Spleen (tissue), 11 donors: ENCODE data around the gene MUS81. TPM values are rescaled to one million over a fixed set of nuclear protein-coding genes. Genes with fewer than 3 reads are reported as not detected.
"Not testable (repeated sequence)": the region's sequence is repeated elsewhere in the genome, so short reads cannot be mapped to it uniquely, and the experiment has no call there.

ENCODE experiments used
- DNase-seq: peaks from one replicate; pipeline ENCODE4 v3.0.0-alpha.2; 2020
- H3K27ac ChIP-seq, 8 donors: fragments of 200-600 bp; sonication (generic) in 7 of 8; 1 replicate in 4 of 8; 2 replicates in 4 of 8; pipeline versions ENCODE4 v1.5.0 to v1.8.0; 2016 to 2021; ENCODE audit warnings: inconsistent platforms in 4 of 8, mild to moderate bottlenecking in 4 of 8, moderate library complexity in 1 of 8
- H3K27me3 ChIP-seq, 7 donors: fragments of 200-600 bp; sonication (generic) in 6 of 7; replicated peaks in 1 of 7; 1 replicate in 4 of 7; 2 replicates in 3 of 7; pipeline versions ENCODE4 v1.5.0 to v1.8.0; 2016 to 2021; ENCODE audit warnings: inconsistent platforms in 3 of 7, mild to moderate bottlenecking in 1 of 7
- H3K36me3 ChIP-seq, 6 donors: fragments of 200-600 bp; sonication (generic) in 5 of 6; 1 replicate in 4 of 6; 2 replicates in 2 of 6; pipeline versions ENCODE4 v1.5.0 to v1.8.0; 2016 to 2021; ENCODE audit warnings: inconsistent platforms in 2 of 6
- H3K4me1 ChIP-seq, 6 donors: fragments of 200-600 bp; sonication (generic) in 5 of 6; 1 replicate in 3 of 6; 2 replicates in 3 of 6; pipeline versions ENCODE4 v1.5.0 to v1.8.0; 2016 to 2021; ENCODE audit warnings: inconsistent platforms in 3 of 6
- H3K4me3 ChIP-seq, 8 donors: fragments of 200-600 bp; sonication (generic) in 7 of 8; 1 replicate in 4 of 8; 2 replicates in 4 of 8; pipeline versions ENCODE4 v1.5.0 to v1.8.0; 2016 to 2021; ENCODE audit warnings: inconsistent platforms in 4 of 8, mild to moderate bottlenecking in 4 of 8, moderate library complexity in 2 of 8
- H3K9me3 ChIP-seq, 8 donors: fragments of 200-600 bp; sonication (generic) in 7 of 8; 1 replicate in 4 of 8; 2 replicates in 4 of 8; pipeline versions ENCODE4 v1.5.0 to v1.8.0; 2016 to 2021; ENCODE audit warnings: inconsistent platforms in 4 of 8
- POLR2A ChIP-seq, 3 donors: fragments of 450-650 bp; IDR thresholded peaks; one replicate each; pipeline ENCODE4 v1.5.1; 2017; ENCODE audit warnings: antibody characterized with exemption in 3 of 3, mild to moderate bottlenecking in 1 of 3
- POLR2AphosphoS5 ChIP-seq, 3 donors: sonication (generic); formaldehyde crosslinking; IDR thresholded peaks; one replicate each; pipeline ENCODE4 v1.5.1; 2017; ENCODE audit warnings: antibody characterized with exemption in 3 of 3
- WGBS, 5 donors: extraction: QIAGEN DNeasy Blood & Tissue Kit in 3 of 5; methylation state at CpG; one replicate each; pipeline versions ENCODE4 v1.1.5 to v1.1.7; 2013 to 2018; 5-methylcytosine and 5-hydroxymethylcytosine counted together
- intact Hi-C: fragments of 100-400 bp; cut with DNase I; formaldehyde crosslinking; loops from one replicate; pipeline ENCODE4 v1.15.0; 2023; ENCODE audit warnings: low total_unique reads
- polyA plus RNA-seq, 3 donors: library from polyadenylated mRNA; stranded (reverse); fragments of 200-250 nt; gene quantifications; one replicate each; pipeline ENCODE4 v1.2.1, GENCODE V29; 2013
- total RNA-seq, 7 donors: library from RNA; depleted of rRNA in 3 of 7; stranded (reverse); fragments of >200 nt in 3 of 7; fragmentation: NEBNext Ultra II Directional in 4 of 7; extraction: Animal tissue kit (Norgen Biotek cat#: 25700) in 4 of 7; gene quantifications; one replicate each; pipeline versions ENCODE4 v1.1.0 to v1.2.1, GENCODE V29; 2016 to 2021
- TF ChIP-seq, protein P1 (sequence below), 11 experiments: fragments of 200-600 bp in 7 of 11; fragments of 450-650 bp in 4 of 11; sonication (generic) in 4 of 11; IDR thresholded peaks in 8 of 11; conservative IDR thresholded peaks in 3 of 11; 1 replicate in 7 of 11; 2 replicates in 4 of 11; pipeline versions ENCODE4 v1.4.0 to v1.8.0; 2016 to 2021; ENCODE audit warnings: antibody characterized with exemption in 11 of 11, inconsistent platforms in 4 of 11, mild to moderate bottlenecking in 1 of 11
- donor health status: healthy with polysubstance abuse.
- donor health status: DM: no; HTN: no; CAD: no; lungs with moderate emphysema.
- donor health status: DM: no; HTN: no; CAD: no.
- donor health status: Bipolar disorder and iron deficiency.
- donor health status: healthy.
- donor health status: DM: no; HTN: no; CAD: no.
- donor health status: DM: yes; HTN: yes; CAD: no.

The MUS81 gene
- total and polyA plus RNA-seq, 10 donors = 54.8 to 93.5 (median 72.7) TPM

DNA sequence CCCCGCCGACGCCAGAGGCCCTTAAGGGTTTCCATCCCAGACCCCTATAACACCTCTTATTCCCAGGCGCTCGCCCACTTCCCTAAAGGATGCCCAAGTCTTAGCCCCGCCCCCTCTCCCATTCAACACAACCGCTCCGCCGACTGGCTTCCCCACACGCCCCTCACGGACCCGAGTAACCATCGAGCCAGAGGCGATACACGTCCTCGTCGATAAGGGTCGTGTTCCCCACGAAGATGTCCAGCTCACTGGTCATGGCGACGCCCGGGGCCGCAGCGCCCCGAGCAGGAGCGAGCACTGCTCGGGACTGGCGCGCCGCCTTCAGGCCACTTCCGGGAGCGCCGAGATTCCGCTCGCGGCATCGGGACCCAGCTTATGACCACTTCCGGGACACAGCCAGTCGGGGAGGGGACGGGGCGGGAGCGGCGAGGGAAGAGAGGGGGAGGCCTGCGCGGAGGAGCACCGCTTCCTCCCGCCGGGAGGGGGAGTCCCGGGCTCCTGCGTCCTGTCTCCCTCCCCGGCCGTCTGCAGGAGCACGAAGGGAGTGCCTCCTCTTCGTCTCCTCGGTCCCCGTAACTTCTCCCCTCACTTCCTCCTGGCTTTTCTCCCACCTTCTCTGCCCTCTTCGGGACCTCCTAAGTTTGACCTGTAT is 28.1 kb downstream of the MUS81 start, which contains the start of gene FIBP:
Gene FIBP (minus strand): TSS at position 309 of the 652 bp plus-strand sequence. CDS start 53 bp downstream, at position 256.
- peak; percentile 100 for DNase-seq
- H3K9me3 ChIP-seq = no peaks in the 10 kb centered on the region
- intact Hi-C loops = loop anchor here (5.0 kb wide), 1 partner anchor 99 kb away; no protein-coding TSS in a partner anchor
- 0 to 1% (median 1%) methylated on average over 40 to 57 of the region's 57 CpGs for WGBS, 5 donors
- H3K36me3 ChIP-seq = peaks cover 0 to 41% (median 27%) of the 10 kb centered on the region in 6 donors
- H3K27ac ChIP-seq = peak within 1 kb of the TSS; percentile 92 to 99 (median 96)
- TF ChIP-seq POLR2A (IDR thresholded peaks at IDR 0.05) = peak; percentile 45 to 69 (median 55)
- TF ChIP-seq, protein P1, sequence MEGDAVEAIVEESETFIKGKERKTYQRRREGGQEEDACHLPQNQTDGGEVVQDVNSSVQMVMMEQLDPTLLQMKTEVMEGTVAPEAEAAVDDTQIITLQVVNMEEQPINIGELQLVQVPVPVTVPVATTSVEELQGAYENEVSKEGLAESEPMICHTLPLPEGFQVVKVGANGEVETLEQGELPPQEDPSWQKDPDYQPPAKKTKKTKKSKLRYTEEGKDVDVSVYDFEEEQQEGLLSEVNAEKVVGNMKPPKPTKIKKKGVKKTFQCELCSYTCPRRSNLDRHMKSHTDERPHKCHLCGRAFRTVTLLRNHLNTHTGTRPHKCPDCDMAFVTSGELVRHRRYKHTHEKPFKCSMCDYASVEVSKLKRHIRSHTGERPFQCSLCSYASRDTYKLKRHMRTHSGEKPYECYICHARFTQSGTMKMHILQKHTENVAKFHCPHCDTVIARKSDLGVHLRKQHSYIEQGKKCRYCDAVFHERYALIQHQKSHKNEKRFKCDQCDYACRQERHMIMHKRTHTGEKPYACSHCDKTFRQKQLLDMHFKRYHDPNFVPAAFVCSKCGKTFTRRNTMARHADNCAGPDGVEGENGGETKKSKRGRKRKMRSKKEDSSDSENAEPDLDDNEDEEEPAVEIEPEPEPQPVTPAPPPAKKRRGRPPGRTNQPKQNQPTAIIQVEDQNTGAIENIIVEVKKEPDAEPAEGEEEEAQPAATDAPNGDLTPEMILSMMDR (IDR thresholded peaks at IDR 0.05 in 8 of 11, conservative IDR thresholded peaks at IDR 0.05 in 3 of 11) = peak; percentile 89 to 99 (median 94)
- peak; percentile 95 to 97 (median 96) for TF ChIP-seq POLR2AphosphoS5 (IDR thresholded peaks at IDR 0.05)
- peaks cover 46 to 93% (median 65%) of the 10 kb centered on the region in 6 donors for H3K4me1 ChIP-seq
- H3K27me3 ChIP-seq = no peaks in the 10 kb centered on the region
- H3K4me3 ChIP-seq = peak within 1 kb of the TSS; percentile 63 to 93 (median 88)

DNA sequence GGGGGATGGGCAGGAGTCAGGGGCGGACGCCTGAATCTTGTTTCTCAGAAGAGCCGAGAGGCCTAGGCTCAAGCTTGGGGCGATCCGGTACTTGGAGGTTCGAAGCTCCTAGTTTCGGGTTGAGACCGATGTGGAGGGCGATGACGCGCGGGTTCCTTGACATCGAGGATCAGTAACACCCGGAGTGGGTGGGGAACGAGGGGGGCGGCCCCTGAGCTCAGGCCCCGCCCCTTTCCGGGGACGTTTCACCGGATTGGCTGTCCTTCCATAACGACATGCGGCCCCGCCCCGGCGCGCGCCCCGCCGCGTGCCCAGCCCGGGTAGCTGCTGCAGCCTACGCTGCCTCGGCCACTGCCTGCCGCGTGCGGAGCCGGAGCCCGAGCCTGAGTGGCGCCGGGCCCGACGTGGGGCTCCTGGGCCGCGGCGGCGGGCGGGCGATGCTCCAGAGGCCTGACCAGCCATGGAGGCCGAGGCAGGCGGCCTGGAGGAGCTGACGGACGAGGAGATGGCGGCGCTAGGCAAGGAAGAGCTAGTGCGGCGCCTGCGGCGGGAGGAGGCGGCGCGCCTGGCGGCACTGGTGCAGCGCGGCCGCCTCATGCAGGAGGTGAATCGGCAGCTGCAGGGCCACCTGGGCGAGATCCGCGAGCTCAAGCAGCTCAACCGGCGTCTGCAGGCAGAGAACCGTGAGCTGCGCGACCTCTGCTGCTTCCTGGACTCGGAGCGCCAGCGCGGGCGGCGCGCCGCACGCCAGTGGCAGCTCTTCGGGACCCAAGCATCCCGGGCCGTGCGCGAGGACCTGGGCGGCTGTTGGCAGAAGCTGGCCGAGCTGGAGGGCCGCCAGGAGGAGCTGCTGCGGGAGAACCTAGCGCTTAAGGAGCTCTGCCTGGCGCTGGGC is 30.3 kb downstream of the MUS81 start, which contains the start of gene CCDC85B:
Gene CCDC85B (plus strand): TSS at position 350 of the 895 bp plus-strand sequence. CDS start 111 bp downstream, at position 461.
- TF ChIP-seq, protein P1 (IDR thresholded peaks at IDR 0.05 in 8 of 11, conservative IDR thresholded peaks at IDR 0.05 in 3 of 11) = peak in 7 of 11 experiments; percentile 7 to 39 (median 13)
- peak; percentile 59 to 96 (median 90) for TF ChIP-seq POLR2A (IDR thresholded peaks at IDR 0.05)
- peak; percentile 95 to 99 (median 97) for TF ChIP-seq POLR2AphosphoS5 (IDR thresholded peaks at IDR 0.05)
- H3K4me1 ChIP-seq = peaks cover 50 to 89% (median 68%) of the 10 kb centered on the region in 6 donors
- peak within 1 kb of the TSS; percentile 92 to 99 (median 96) for H3K27ac ChIP-seq
- WGBS, 5 donors = 0 to 1% (median 0%) methylated on average over 24 to 94 of the region's 94 CpGs
- intact Hi-C loops = no loop called here
- H3K36me3 ChIP-seq = peaks cover 0 to 18% (median 8%) of the 10 kb centered on the region in 6 donors
- H3K27me3 ChIP-seq = no peaks in the 10 kb centered on the region
- no peaks in the 10 kb centered on the region for H3K9me3 ChIP-seq
- peak; percentile 99 for DNase-seq
- H3K4me3 ChIP-seq = peak within 1 kb of the TSS; percentile 75 to 93 (median 88)

DNA sequence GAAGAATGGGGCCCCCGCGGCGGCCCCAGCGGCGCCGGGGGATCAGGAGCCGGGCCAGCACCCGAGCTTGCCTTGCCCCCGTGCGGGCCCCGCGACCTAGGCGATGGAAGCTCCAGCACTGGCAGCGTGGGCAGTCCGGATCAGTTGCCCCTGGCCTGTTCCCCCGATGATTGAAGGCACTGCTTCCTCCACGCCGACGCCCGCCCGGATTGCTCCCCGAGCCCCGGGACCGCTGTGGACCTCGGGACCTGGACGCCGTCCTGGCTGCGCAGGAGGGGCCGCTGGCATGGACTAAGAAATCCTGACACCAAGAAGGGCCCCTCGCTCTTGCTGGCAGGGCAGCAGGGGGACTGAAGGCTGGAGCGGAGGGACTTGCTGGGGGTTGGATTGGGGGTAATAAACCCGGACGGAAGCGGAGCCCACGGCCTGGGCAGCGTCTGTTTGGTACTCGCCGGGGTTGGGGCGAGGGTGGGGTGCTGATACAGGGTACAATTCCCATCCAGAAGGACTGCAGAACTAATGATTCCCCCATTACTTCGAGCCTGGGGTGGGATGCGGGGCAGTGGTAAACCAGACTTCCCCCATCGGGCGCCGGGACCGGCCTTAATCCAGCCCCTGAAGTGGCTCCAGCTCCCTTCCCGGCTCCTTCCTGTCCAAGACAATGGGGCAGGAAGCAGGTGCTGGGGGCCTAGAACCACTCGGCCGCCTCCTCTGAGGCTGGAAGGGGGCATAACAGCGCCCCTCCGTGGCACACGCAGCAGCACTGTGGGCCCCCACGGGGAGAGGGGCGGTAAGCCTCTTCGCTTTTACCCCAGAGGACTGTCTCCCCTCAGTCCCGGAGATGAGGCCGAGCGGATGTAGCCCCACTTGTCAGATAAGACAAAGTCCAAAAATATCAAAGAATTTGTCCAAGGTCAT is 31.2 kb downstream of the MUS81 start:
- peaks cover 50 to 80% (median 66%) of the 10 kb centered on the region in 6 donors for H3K4me1 ChIP-seq
- no peaks in the 10 kb centered on the region for H3K27me3 ChIP-seq
- peak overlapping the region; percentile 92 to 99 (median 96) for H3K27ac ChIP-seq
- H3K9me3 ChIP-seq = no peaks in the 10 kb centered on the region
- DNase-seq = peak; percentile 90
- H3K4me3 ChIP-seq = peak overlapping the region; percentile 75 to 93 (median 88)
- peaks cover 0 to 9% (median 3%) of the 10 kb centered on the region in 6 donors for H3K36me3 ChIP-seq
- TF ChIP-seq POLR2A (IDR thresholded peaks at IDR 0.05) = peak in 2 of 3 donors; percentile 48 to 61
- TF ChIP-seq, protein P1 (IDR thresholded peaks at IDR 0.05 in 8 of 11, conservative IDR thresholded peaks at IDR 0.05 in 3 of 11) = peak in 8 of 11 experiments; percentile 13 to 48 (median 29)
- peak; percentile 80 to 89 (median 83) for TF ChIP-seq POLR2AphosphoS5 (IDR thresholded peaks at IDR 0.05)
- WGBS, 5 donors = 1 to 3% (median 2%) methylated on average over 46 to 57 of the region's 57 CpGs
- intact Hi-C loops = no loop called here

DNA sequence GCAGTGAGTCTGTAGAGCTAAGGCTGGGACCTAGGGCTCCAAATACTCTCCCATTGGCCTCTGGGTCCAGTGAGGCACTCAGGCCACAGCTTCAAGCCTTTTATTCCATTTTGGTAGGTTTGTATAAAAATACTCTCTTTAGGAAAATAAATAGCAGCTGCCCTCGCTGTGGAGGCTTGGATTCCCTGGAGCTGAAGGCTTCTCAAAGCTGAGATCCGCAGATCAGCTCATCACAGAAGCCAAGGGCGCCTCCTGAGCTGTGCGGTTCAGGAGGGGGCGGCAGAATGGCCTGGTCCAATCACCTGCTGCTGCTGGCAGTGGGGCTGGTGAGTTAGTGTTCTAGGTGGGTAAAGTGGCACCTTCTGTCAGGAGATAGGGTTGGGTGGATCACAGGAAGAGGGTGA is 31.9 kb downstream of the MUS81 start:
- intact Hi-C loops, H3K36me3 ChIP-seq, H3K27me3 ChIP-seq, DNase-seq, H3K9me3 ChIP-seq: not testable (repeated sequence)
- 42 to 60% (median 53%) methylated on average over 5 of the region's 5 CpGs for WGBS, 5 donors
- peak overlapping the region; percentile 92 to 99 (median 96) for H3K27ac ChIP-seq
- H3K4me3 ChIP-seq = peak overlapping the region; percentile 75 to 93 (median 88)
- peaks cover 45 to 74% (median 61%) of the 10 kb centered on the region in 6 donors for H3K4me1 ChIP-seq
